GM12873 (cell line): ENCODE measurements around the gene PXDN.

Experiments used
- TF ChIP-seq, protein P1 (sequence below): IDR thresholded peaks from 2 replicates; pipeline ENCODE4 v1.5.1; 2012; ENCODE audit warnings: low read depth, mild to moderate bottlenecking, moderate library complexity, low read length, control low read depth; ENCODE audit not compliant: insufficient read depth; ENCODE audit errors: missing control alignments

The PXDN gene

DNA sequence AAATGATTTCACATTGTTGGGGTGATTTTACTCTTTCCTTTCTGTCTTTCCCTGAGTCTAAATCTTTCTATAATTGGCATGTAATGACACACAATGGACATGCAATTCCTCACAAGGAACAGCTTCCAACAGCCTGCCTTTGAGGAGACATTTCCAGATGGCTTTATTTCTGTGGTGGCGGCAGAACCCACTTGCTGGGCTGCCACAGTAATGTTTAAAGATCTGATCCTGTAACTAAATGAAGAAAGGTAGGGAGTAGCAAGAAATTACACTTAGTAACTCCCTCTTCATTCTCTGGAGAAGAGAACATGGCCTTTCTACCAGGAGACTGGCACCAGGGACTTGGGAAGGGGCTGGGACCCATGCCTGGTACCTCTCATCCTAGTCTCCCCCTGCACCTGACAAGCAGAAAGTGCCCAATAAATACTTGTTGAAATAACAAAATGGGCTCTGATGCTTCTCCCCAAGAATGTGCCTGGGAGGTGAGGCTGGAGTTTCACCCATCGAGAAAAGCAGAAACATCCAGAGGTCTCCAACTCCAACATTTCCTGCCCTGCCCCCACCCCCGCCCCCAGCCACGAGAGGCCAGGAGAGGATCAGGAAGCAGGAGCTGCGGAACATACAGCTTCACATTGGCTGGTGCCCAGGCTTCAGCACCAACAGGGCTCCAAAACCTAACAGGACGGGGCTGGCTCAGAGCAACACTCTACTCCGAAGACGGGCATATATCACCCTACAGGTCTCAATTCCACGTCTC, 92.1 kb downstream of the PXDN start:
- TF ChIP-seq, protein P1, sequence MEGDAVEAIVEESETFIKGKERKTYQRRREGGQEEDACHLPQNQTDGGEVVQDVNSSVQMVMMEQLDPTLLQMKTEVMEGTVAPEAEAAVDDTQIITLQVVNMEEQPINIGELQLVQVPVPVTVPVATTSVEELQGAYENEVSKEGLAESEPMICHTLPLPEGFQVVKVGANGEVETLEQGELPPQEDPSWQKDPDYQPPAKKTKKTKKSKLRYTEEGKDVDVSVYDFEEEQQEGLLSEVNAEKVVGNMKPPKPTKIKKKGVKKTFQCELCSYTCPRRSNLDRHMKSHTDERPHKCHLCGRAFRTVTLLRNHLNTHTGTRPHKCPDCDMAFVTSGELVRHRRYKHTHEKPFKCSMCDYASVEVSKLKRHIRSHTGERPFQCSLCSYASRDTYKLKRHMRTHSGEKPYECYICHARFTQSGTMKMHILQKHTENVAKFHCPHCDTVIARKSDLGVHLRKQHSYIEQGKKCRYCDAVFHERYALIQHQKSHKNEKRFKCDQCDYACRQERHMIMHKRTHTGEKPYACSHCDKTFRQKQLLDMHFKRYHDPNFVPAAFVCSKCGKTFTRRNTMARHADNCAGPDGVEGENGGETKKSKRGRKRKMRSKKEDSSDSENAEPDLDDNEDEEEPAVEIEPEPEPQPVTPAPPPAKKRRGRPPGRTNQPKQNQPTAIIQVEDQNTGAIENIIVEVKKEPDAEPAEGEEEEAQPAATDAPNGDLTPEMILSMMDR, result no peak

DNA sequence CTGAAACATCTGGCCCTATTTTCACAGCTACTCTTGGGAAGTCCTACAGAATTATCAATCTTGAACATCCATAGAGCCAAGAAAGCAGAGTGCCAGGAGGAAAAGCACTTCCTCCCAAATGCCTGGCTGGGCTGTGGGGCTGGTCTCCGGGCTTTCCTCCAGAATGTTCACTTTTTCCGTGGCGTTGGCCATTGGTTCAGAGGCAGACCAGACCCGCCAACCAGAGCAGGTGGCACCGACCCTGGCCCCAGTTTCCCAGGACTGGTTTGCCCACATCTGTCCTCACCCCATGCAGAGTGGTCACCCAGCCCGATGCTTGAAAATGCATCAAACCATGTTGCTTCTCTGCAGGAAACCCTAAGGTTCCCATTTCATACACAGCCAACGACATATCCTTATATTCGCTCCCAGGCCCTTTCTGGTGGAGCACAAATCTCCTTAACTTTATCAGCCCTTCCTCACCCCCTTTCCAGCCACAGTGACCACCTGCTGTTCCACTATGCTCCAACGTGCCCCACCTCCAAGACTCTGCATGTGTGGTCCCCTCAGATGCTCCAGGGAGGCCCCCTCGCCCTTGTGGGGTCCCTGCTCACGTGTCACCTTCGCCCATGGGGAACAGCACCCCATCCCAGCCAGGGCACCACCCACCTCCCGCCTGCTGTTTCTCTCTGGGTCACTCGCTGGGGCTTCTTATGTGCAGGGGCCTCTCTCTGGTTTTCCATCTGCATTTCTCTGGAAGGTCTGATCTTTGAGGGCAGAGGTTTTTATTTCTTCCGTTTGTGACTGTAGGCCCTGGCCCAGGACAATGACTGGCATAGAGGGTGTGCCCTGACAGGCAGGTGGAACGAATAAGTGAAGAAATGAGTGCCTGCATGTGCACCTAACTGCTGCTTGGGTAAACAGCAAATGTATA, 92.9 kb downstream of the PXDN start:
- TF ChIP-seq, protein P1, result no peak

DNA sequence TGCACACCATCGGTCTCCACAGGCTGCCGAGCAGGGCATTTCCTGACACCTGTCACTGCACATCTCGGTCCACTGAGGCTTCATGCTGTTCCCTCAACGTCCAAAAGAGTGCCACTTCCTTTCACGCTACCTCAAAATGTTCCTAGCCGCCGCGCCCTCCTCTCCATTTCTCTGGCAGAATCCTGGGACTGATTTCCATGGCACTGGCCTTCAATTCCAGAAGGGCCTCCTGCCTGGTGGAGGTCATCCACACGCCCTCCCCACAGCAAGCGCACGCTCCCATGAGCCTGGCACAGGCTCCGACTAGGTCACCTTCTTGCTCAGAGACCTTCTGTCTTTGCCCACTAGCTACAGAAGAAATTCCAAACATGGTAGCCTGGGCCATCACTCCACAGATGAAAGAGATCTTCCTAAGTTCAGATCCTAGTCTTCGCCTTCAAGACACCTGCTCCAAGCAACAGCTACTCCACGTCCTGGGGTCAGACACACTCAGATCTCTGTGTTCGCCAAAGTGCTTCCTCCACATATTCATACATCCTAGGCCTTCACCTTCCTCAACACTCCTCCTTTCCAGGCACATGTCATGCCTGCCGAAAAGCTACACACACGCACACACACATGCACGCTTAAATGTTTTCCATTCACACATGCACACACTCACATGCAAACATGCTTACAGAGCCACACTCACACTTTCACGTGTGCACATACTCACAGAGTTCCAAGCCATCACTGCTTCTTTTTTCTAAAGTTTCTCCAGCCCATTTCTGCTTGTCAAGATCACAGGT, 94.0 kb downstream of the PXDN start:
- TF ChIP-seq, protein P1, result no peak

DNA sequence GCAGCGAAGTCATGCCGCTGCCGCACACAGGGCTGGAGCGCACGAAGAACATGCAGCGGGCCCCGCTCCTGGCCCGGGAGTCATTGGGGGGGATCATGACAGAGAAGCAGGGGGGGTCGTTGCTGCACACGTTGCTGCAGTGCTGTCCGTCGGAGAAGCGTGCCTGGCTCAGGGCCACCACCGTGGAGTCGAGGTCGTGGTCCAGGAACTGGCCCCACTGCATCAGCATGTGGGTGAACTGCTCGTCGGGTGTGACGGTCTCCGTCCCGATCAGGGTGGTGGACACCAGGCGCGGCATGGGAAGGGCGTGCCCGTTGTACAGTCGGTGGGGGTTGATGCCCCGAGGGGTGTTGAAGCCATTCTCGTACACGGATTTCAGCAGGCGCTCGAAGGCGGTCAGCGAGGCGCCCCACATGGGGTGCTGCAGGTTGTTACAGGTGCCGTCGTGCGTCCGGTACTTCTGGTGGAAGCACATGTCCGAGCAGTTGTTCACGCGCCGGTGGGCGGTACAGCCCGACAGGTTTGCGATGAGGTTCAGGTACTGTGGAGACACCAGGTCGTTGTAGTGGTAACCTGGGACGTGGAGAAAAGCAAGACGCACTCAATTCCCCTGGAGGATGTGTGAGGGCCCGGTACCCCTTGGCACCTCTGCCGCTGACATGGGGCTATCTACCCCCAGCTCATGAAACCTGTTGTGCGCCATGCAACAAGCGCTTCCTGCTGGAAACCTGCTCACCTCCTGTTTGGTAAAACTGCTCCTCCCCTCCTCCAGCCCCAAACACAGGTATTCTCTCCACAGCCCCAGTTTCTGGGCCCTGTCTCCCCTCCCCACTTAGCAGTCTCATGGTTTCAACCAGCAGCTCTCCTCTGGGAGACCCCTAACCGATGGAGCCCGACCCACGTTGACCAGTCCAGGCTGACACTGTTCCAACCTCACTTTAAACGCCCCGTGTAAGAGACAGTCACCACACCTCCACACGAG, 94.9 kb downstream of the PXDN start:
- TF ChIP-seq, protein P1, result no peak

DNA sequence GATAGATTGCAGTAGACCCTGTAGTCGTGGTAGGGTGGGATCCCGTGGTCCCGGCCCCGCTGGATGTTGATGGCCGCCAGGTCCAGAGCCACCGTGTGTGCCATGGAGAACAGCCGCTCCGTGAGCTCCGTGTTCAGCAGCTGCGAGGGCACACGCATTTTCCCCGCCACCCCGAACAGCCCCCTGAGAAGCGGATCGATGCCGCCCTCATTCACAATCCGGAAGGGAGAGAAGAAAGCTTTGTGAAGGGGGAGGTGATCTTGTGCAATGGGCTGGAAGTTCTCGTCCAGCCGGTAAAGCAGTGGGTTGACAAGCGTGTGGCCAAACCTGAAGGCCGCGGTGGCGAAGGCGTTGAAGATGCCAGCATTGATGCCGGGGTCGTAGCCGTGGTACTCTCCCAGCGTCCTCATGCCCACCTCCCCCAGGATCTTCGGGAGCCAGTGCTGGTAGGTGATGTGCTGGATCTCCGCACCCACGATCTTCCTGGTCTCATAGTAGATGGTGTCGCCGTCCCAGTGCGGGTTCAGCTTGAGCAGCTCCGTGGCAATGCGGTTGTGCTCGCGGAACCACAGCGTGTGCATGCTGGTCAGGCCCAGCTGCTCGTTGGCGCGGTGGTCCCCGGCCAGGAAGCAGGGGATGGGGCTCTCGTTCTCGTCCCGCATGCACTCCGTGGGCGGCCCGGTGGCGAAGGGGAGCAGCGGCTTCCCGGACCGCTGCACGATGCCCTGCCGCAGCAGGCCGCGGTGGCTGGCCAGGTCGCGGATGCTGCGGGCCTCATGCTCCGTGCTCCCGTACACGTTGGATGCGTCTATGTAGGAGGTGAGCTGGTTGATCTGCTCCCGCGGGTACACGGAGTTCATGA, 95.8 kb downstream of the PXDN start:
- TF ChIP-seq, protein P1, result no peak
